ENCODE measurements around the gene DNAJB8.

Gene DNAJB8

GRCh38 chr3:128446821-128447220 is 19.9 kb downstream of the DNAJB8 start:
- peaks cover 44 to 50% of the 10 kb centered on the region in 2 donors for H3K27me3 Mint-ChIP-seq
- peaks cover 22 to 26% of the 10 kb centered on the region in 2 donors for H3K9me3 Mint-ChIP-seq
- no peak overlapping the region for H3K27ac Mint-ChIP-seq
- DNase-seq (no peak), ATAC-seq (replicated peaks) (no peak)
- H3K4me1 Mint-ChIP-seq: peaks cover 15 to 16% of the 10 kb centered on the region in 2 donors
- peaks cover 8 to 13% of the 10 kb centered on the region in 2 donors for H3K36me3 Mint-ChIP-seq
- H3K4me3 Mint-ChIP-seq: no peak overlapping the region

GRCh38 chr3:128445357-128445756 is 21.3 kb downstream of the DNAJB8 start:
- H3K9me3 Mint-ChIP-seq: peaks cover 22 to 26% of the 10 kb centered on the region in 2 donors
- DNase-seq (no peak), ATAC-seq (replicated peaks) (no peak)
- peaks cover 34 to 41% of the 10 kb centered on the region in 2 donors for H3K27me3 Mint-ChIP-seq
- H3K36me3 Mint-ChIP-seq: peaks cover 8 to 13% of the 10 kb centered on the region in 2 donors
- no peak overlapping the region for H3K4me3 Mint-ChIP-seq
- peaks cover 15 to 16% of the 10 kb centered on the region in 2 donors for H3K4me1 Mint-ChIP-seq
- H3K27ac Mint-ChIP-seq: no peak overlapping the region

- H3K36me3 Mint-ChIP-seq: peaks cover 8 to 12% of the 10 kb centered on the region in 2 donors
- peaks cover 21 to 24% of the 10 kb centered on the region in 2 donors for H3K9me3 Mint-ChIP-seq
- peaks cover 39 to 47% of the 10 kb centered on the region in 2 donors for H3K27me3 Mint-ChIP-seq
- H3K27ac Mint-ChIP-seq: no peak overlapping the region
- no peak overlapping the region for H3K4me3 Mint-ChIP-seq
- ATAC-seq (replicated peaks) (no peak), DNase-seq (no peak)
- peaks cover 13 to 14% of the 10 kb centered on the region in 2 donors for H3K4me1 Mint-ChIP-seq
Measured at GRCh38 chr3:128443771-128444170, 22.9 kb downstream of the DNAJB8 start.

- Mint-ChIP-seq H3K4me1 (peaks cover 8% of the 10 kb centered on the region in 2 donors), H3K27me3 (peaks cover 35 to 48% of the 10 kb centered on the region in 2 donors), H3K9me3 (peaks cover 17 to 19% of the 10 kb centered on the region in 2 donors), H3K27ac (no peak overlapping the region), H3K4me3 (no peak overlapping the region), H3K36me3 (peaks cover 6 to 7% of the 10 kb centered on the region in 2 donors)
- ATAC-seq (replicated peaks): no peak
- DNase-seq: no peak
Measured at GRCh38 chr3:128442949-128443348, 23.7 kb downstream of the DNAJB8 start.

- Mint-ChIP-seq H3K27me3 (peaks cover 35 to 48% of the 10 kb centered on the region in 2 donors), H3K4me1 (peaks cover 2 to 3% of the 10 kb centered on the region in 2 donors), H3K27ac (no peak overlapping the region), H3K9me3 (peaks cover 14 to 16% of the 10 kb centered on the region in 2 donors), H3K4me3 (no peak overlapping the region), H3K36me3 (peaks cover 3% of the 10 kb centered on the region in 2 donors)
- ATAC-seq (replicated peaks): no peak
- DNase-seq: no peak
Measured at GRCh38 chr3:128442070-128442469, 24.6 kb downstream of the DNAJB8 start.

GRCh38 chr3:128439226-128439625 is 27.5 kb downstream of the DNAJB8 start:
- no peak overlapping the region for H3K27ac Mint-ChIP-seq
- DNase-seq: no peak
- no peaks in the 10 kb centered on the region for H3K9me3 Mint-ChIP-seq

GRCh38 chr3:128438488-128439072 is 28.1 kb downstream of the DNAJB8 start:
- H3K36me3 Mint-ChIP-seq: no peaks in the 10 kb centered on the region
- H3K9me3 Mint-ChIP-seq: no peaks in the 10 kb centered on the region
- H3K4me3 Mint-ChIP-seq: no peak overlapping the region
- peaks cover 38 to 55% of the 10 kb centered on the region in 2 donors for H3K27me3 Mint-ChIP-seq
- H3K27ac Mint-ChIP-seq: no peak overlapping the region
- H3K4me1 Mint-ChIP-seq: no peaks in the 10 kb centered on the region
- DNase-seq: no peak
- no peak for ATAC-seq (replicated peaks)

More at GRCh38 chr3:128439226-128439625, 27.5 kb downstream of the DNAJB8 start:
- ATAC-seq (replicated peaks): no peak
- no peaks in the 10 kb centered on the region for H3K4me1 Mint-ChIP-seq
- H3K4me3 Mint-ChIP-seq: no peak overlapping the region
- H3K27me3 Mint-ChIP-seq: peaks cover 36 to 55% of the 10 kb centered on the region in 2 donors
- H3K36me3 Mint-ChIP-seq: no peaks in the 10 kb centered on the region

- Mint-ChIP-seq H3K27ac (no peak overlapping the region), H3K9me3 (no peaks in the 10 kb centered on the region), H3K4me3 (no peak overlapping the region), H3K4me1 (peaks cover 7 to 9% of the 10 kb centered on the region in 2 donors), H3K27me3 (peaks cover 50 to 63% of the 10 kb centered on the region in 2 donors), H3K36me3 (no peaks in the 10 kb centered on the region)
- DNase-seq (no peak), ATAC-seq (replicated peaks) (no peak)
Measured at GRCh38 chr3:128436214-128436613, 30.5 kb downstream of the DNAJB8 start.

- Mint-ChIP-seq H3K27me3 (peaks cover 55 to 68% of the 10 kb centered on the region in 2 donors), H3K36me3 (peaks cover 0 to 2% of the 10 kb centered on the region in 2 donors), H3K4me3 (no peak overlapping the region), H3K9me3 (no peaks in the 10 kb centered on the region), H3K27ac (no peak overlapping the region), H3K4me1 (peaks cover 7 to 9% of the 10 kb centered on the region in 2 donors)
- no peak for ATAC-seq (replicated peaks)
- no peak for DNase-seq
Measured at GRCh38 chr3:128435561-128435960, 31.1 kb downstream of the DNAJB8 start.

- H3K4me1 Mint-ChIP-seq: peaks cover 7 to 9% of the 10 kb centered on the region in 2 donors
- peaks cover 0 to 3% of the 10 kb centered on the region in 2 donors for H3K36me3 Mint-ChIP-seq
- peaks cover 55 to 68% of the 10 kb centered on the region in 2 donors for H3K27me3 Mint-ChIP-seq
- no peak overlapping the region for H3K27ac Mint-ChIP-seq
- ATAC-seq (replicated peaks): no peak
- no peaks in the 10 kb centered on the region for H3K9me3 Mint-ChIP-seq
- no peak for DNase-seq
- no peak overlapping the region for H3K4me3 Mint-ChIP-seq
Measured at GRCh38 chr3:128435058-128435457, 31.6 kb downstream of the DNAJB8 start.

- no peak overlapping the region for H3K27ac Mint-ChIP-seq
- ATAC-seq (replicated peaks): no peak
- peaks cover 0 to 3% of the 10 kb centered on the region in 2 donors for H3K36me3 Mint-ChIP-seq
- H3K4me1 Mint-ChIP-seq: peaks cover 7 to 9% of the 10 kb centered on the region in 2 donors
- no peak for DNase-seq
- H3K9me3 Mint-ChIP-seq: no peaks in the 10 kb centered on the region
- H3K27me3 Mint-ChIP-seq: peaks cover 55 to 68% of the 10 kb centered on the region in 2 donors
- H3K4me3 Mint-ChIP-seq: no peak overlapping the region
Measured at GRCh38 chr3:128434524-128434923, 32.2 kb downstream of the DNAJB8 start.

- Mint-ChIP-seq H3K36me3 (peaks cover 0 to 3% of the 10 kb centered on the region in 2 donors), H3K27me3 (peaks cover 52 to 68% of the 10 kb centered on the region in 2 donors), H3K9me3 (no peaks in the 10 kb centered on the region), H3K4me1 (peaks cover 7 to 9% of the 10 kb centered on the region in 2 donors), H3K4me3 (no peak overlapping the region), H3K27ac (no peak overlapping the region)
- ATAC-seq (replicated peaks): no peak
- DNase-seq: no peak
Measured at GRCh38 chr3:128433837-128434165, 32.9 kb downstream of the DNAJB8 start.

GRCh38 chr3:128432971-128433836 is 33.5 kb downstream of the DNAJB8 start:
- Mint-ChIP-seq H3K9me3 (no peaks in the 10 kb centered on the region), H3K27me3 (peaks cover 56 to 68% of the 10 kb centered on the region in 2 donors), H3K36me3 (peaks cover 0 to 3% of the 10 kb centered on the region in 2 donors), H3K4me1 (peaks cover 7 to 9% of the 10 kb centered on the region in 2 donors), H3K4me3 (no peak overlapping the region), H3K27ac (no peak overlapping the region)
- DNase-seq (no peak), ATAC-seq (replicated peaks) (no peak)

- Mint-ChIP-seq H3K4me1 (peaks cover 7 to 9% of the 10 kb centered on the region in 2 donors), H3K27ac (no peak overlapping the region), H3K4me3 (peak overlapping the region; percentile 49 to 59), H3K9me3 (no peaks in the 10 kb centered on the region), H3K27me3 (peaks cover 60 to 74% of the 10 kb centered on the region in 2 donors), H3K36me3 (peaks cover 0 to 3% of the 10 kb centered on the region in 2 donors)
- no peak for DNase-seq
- no peak for ATAC-seq (replicated peaks)
Measured at GRCh38 chr3:128432301-128432970, 34.3 kb downstream of the DNAJB8 start.
